ENCODE results near the gene SSU72.

DNA sequence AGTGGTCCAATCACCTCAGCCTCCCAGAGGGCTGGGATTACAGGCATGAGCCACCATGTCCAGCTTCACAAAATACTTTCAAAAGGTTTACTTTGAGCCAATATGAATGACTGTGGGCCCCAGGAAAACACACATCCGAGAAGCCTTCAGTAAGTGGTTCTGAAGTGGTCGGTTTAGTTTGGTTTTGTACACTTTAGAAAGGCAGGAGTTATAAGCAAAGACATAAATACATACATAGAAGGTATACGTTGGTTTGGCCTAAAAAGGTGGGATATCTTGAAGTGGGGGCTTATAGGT lies 37.4 kb upstream of the SSU72 start:
- TF ChIP-seq, protein P1, sequence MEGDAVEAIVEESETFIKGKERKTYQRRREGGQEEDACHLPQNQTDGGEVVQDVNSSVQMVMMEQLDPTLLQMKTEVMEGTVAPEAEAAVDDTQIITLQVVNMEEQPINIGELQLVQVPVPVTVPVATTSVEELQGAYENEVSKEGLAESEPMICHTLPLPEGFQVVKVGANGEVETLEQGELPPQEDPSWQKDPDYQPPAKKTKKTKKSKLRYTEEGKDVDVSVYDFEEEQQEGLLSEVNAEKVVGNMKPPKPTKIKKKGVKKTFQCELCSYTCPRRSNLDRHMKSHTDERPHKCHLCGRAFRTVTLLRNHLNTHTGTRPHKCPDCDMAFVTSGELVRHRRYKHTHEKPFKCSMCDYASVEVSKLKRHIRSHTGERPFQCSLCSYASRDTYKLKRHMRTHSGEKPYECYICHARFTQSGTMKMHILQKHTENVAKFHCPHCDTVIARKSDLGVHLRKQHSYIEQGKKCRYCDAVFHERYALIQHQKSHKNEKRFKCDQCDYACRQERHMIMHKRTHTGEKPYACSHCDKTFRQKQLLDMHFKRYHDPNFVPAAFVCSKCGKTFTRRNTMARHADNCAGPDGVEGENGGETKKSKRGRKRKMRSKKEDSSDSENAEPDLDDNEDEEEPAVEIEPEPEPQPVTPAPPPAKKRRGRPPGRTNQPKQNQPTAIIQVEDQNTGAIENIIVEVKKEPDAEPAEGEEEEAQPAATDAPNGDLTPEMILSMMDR (IDR thresholded peaks at IDR 0.05; ENCODE audit: low read length) = no peak
- TF ChIP-seq EZH2 (IDR thresholded peaks at IDR 0.05; ENCODE audit: borderline replicate concordance, low read length) = no peak

Data from OCI-LY1 (cell line).